ENCODE measurements around the gene TCF12. TPM values are rescaled to one million over a fixed set of nuclear protein-coding genes. Genes with fewer than 3 reads are reported as not detected.
"Not testable (repeated sequence)": the region's sequence is repeated elsewhere in the genome, so short reads cannot be mapped to it uniquely, and the experiment has no call there.

Gene TCF12
- total RNA-seq, 1 donor from 2014 or later = 68.9 TPM

GRCh38 chr15:57148262-57148661 lies 229.8 kb downstream of the TCF12 start:
- H3K4me3 ChIP-seq (ENCODE audit: low read depth, low read length) = no peak overlapping the region
- DNase-seq (ENCODE audit: low read depth) = no peak
- TF ChIP-seq CTCF (conservative IDR thresholded peaks at IDR 0.05; ENCODE audit: low read depth, low read length) = no peak

GRCh38 chr15:57149196-57149595 lies 230.8 kb downstream of the TCF12 start:
- no peak for DNase-seq (ENCODE audit: low read depth)
- H3K4me3 ChIP-seq (ENCODE audit: low read depth, low read length) = no peak overlapping the region
- no peak for TF ChIP-seq CTCF (conservative IDR thresholded peaks at IDR 0.05; ENCODE audit: low read depth, low read length)

- TF ChIP-seq CTCF (conservative IDR thresholded peaks at IDR 0.05; ENCODE audit: low read depth, low read length) = no peak
- DNase-seq (ENCODE audit: low read depth) = no peak
- H3K4me3 ChIP-seq (ENCODE audit: low read depth, low read length) = no peak overlapping the region
Measured at GRCh38 chr15:57150066-57150865, 231.8 kb downstream of the TCF12 start.

- not testable (repeated sequence) for H3K4me3 ChIP-seq (ENCODE audit: low read depth, low read length); DNase-seq (ENCODE audit: low read depth)
Measured at GRCh38 chr15:57150866-57151203, 232.4 kb downstream of the TCF12 start.

GRCh38 chr15:57152133-57152532 lies 233.7 kb downstream of the TCF12 start:
- no peak for DNase-seq (ENCODE audit: low read depth)

GRCh38 chr15:57152666-57153539 lies 234.5 kb downstream of the TCF12 start:
- H3K4me3 ChIP-seq (ENCODE audit: low read depth, low read length) = no peak overlapping the region
- DNase-seq (ENCODE audit: low read depth) = no peak
- no peak for TF ChIP-seq CTCF (conservative IDR thresholded peaks at IDR 0.05; ENCODE audit: low read depth, low read length)

More at GRCh38 chr15:57152133-57152532, 233.7 kb downstream of the TCF12 start:
- H3K4me3 ChIP-seq (ENCODE audit: low read depth, low read length) = no peak overlapping the region
- TF ChIP-seq CTCF (conservative IDR thresholded peaks at IDR 0.05; ENCODE audit: low read depth, low read length) = no peak

GRCh38 chr15:57156210-57156884 lies 237.9 kb downstream of the TCF12 start:
- TF ChIP-seq CTCF (conservative IDR thresholded peaks at IDR 0.05; ENCODE audit: low read depth, low read length) = no peak
- H3K4me3 ChIP-seq (ENCODE audit: low read depth, low read length) = no peak overlapping the region
- DNase-seq (ENCODE audit: low read depth) = no peak
